Fibroblast of lung (primary cell): ENCODE data around the gene NUDCD2. TPM values are rescaled to one million over a fixed set of nuclear protein-coding genes. Genes with fewer than 3 reads are reported as not detected.
"Not testable (repeated sequence)": the region's sequence is repeated elsewhere in the genome, so short reads cannot be mapped to it uniquely, and the experiment has no call there.

Experiments
- DNase-seq, 2 donors: peaks; one replicate each; pipeline versions ENCODE4 v3.0.0 to v3.0.0-alpha.2; 2010; ENCODE audit warnings: low read depth in 2 of 2
- H2AFZ ChIP-seq: 2 replicates; pipeline ENCODE4 v1.5.1; 2012; ENCODE audit warnings: low read length, control low read depth, inconsistent platforms
- H3K27ac ChIP-seq: 2 replicates; pipeline ENCODE4 v1.5.1; 2011; ENCODE audit warnings: low read length, control low read depth; ENCODE audit not compliant: insufficient read depth
- H3K27me3 ChIP-seq: 2 replicates; pipeline ENCODE4 v1.5.1; 2011; ENCODE audit warnings: mild to moderate bottlenecking, low read length; ENCODE audit not compliant: control insufficient read depth, insufficient read depth
- H3K36me3 ChIP-seq: 2 replicates; pipeline ENCODE4 v1.5.1; 2011; ENCODE audit warnings: low read length; ENCODE audit not compliant: control insufficient read depth, insufficient read depth
- H3K4me1 ChIP-seq: 2 replicates; pipeline ENCODE4 v1.5.1; 2011; ENCODE audit warnings: low read length; ENCODE audit not compliant: control insufficient read depth, insufficient read depth; ENCODE audit errors: extremely low read depth
- H3K4me2 ChIP-seq: 2 replicates; pipeline ENCODE4 v1.5.1; 2011; ENCODE audit warnings: low read length, control low read depth; ENCODE audit not compliant: insufficient read depth; ENCODE audit errors: extremely low read depth
- H3K4me3 ChIP-seq, 4 experiments: fragments of 200-600 bp in 1 of 4; sonication (generic) in 1 of 4; replicated peaks in 1 of 4; 2 replicates each; pipeline ENCODE4 v1.5.1; 2011 to 2016; ENCODE audit warnings: low read length in 4 of 4, low read depth in 3 of 4, mild to moderate bottlenecking in 3 of 4, control low read depth in 2 of 4, inconsistent platforms in 1 of 4, mixed read lengths in 1 of 4; ENCODE audit not compliant: insufficient read depth in 1 of 4; ENCODE audit errors: control extremely low read depth in 1 of 4
- H3K79me2 ChIP-seq: 2 replicates; pipeline ENCODE4 v1.5.1; 2012; ENCODE audit warnings: mild to moderate bottlenecking, low read length, inconsistent platforms; ENCODE audit not compliant: control insufficient read depth, insufficient read depth
- H3K9ac ChIP-seq: 2 replicates; pipeline ENCODE4 v1.5.1; 2011; ENCODE audit warnings: mild to moderate bottlenecking, low read length, control low read depth; ENCODE audit not compliant: insufficient read depth
- H3K9me3 ChIP-seq: 2 replicates; pipeline ENCODE4 v1.5.1; 2012; ENCODE audit warnings: low read depth, low read length; ENCODE audit not compliant: control insufficient read depth, insufficient read depth
- H4K20me1 ChIP-seq: 2 replicates; pipeline ENCODE4 v1.5.1; 2011; ENCODE audit warnings: low read length; ENCODE audit not compliant: control insufficient read depth, insufficient read depth; ENCODE audit errors: extremely low read depth
- CTCF ChIP-seq, 2 donors: IDR thresholded peaks in 1 of 2; conservative IDR thresholded peaks in 1 of 2; 1 replicate in 1 of 2; 2 replicates in 1 of 2; pipeline ENCODE4 v1.5.1; 2011 to 2012; ENCODE audit warnings: low read length in 2 of 2, control low read depth in 1 of 2, inconsistent platforms in 1 of 2, low read depth in 1 of 2, mild to moderate bottlenecking in 1 of 2
- EZH2 ChIP-seq: IDR thresholded peaks from 2 replicates; pipeline ENCODE4 v1.5.1; 2012; ENCODE audit warnings: low read length, control low read depth, mild to moderate bottlenecking; ENCODE audit errors: missing control alignments
- polyA plus RNA-seq, 2 donors: library from polyadenylated mRNA; depleted of rRNA in 1 of 2; stranded (reverse) in 1 of 2; unstranded in 1 of 2; fragments of >200 nt; gene quantifications; 2 replicates each; pipeline ENCODE4 v1.2.1, GENCODE V29; 2011 to 2012; ENCODE audit warnings: missing spikeins in 1 of 2
- total RNA-seq: library from RNA; depleted of rRNA; stranded (reverse); fragments of >200 nt; gene quantifications from 2 replicates; pipeline ENCODE4 v1.2.1, GENCODE V29; 2014

The NUDCD2 gene
- total and polyA plus RNA-seq, 2 donors (not counting 1 experiment from before 2014, with no cell fraction given) = 5.9 to 7.4 TPM

- Histone ChIP-seq H3K4me3 (no peak overlapping the region), H3K4me2 (no peak overlapping the region), H3K36me3 (no peaks in the 10 kb centered on the region), H3K9ac (no peak overlapping the region), H3K27me3 (no peaks in the 10 kb centered on the region), H3K9me3 (no peaks in the 10 kb centered on the region), H3K27ac (no peak overlapping the region), H4K20me1 (no peaks in the 10 kb centered on the region), H3K79me2 (no peaks in the 10 kb centered on the region), H3K4me1 (no peaks in the 10 kb centered on the region), H2AFZ (no peak overlapping the region)
- no peak for DNase-seq
- no peak for TF ChIP-seq CTCF (conservative IDR thresholded peaks at IDR 0.05 in 1 of 2, IDR thresholded peaks at IDR 0.05 in 1 of 2; ENCODE audit: low read depth in 1 of 2, low read length in 2 of 2)
- no peak for TF ChIP-seq EZH2
Measured at GRCh38 chr5:163399923-163400322, 60.0 kb downstream of the NUDCD2 start.

- no peaks in the 10 kb centered on the region for H3K27me3 ChIP-seq
- H3K79me2 ChIP-seq = no peaks in the 10 kb centered on the region
- H3K36me3 ChIP-seq = no peaks in the 10 kb centered on the region
- no peak overlapping the region for H3K27ac ChIP-seq
- H3K4me1 ChIP-seq = no peaks in the 10 kb centered on the region
- H3K9me3 ChIP-seq = no peaks in the 10 kb centered on the region
- TF ChIP-seq EZH2 (no peak), CTCF (conservative IDR thresholded peaks at IDR 0.05 in 1 of 2, IDR thresholded peaks at IDR 0.05 in 1 of 2; ENCODE audit: low read depth in 1 of 2, low read length in 2 of 2) (no peak)
- no peak for DNase-seq
- H4K20me1 ChIP-seq = no peaks in the 10 kb centered on the region
- no peak overlapping the region for H3K4me2 ChIP-seq
- H2AFZ ChIP-seq = no peak overlapping the region
- H3K9ac ChIP-seq = no peak overlapping the region
- H3K4me3 ChIP-seq = no peak overlapping the region
Measured at GRCh38 chr5:163397354-163397753, 62.5 kb downstream of the NUDCD2 start.

DNA sequence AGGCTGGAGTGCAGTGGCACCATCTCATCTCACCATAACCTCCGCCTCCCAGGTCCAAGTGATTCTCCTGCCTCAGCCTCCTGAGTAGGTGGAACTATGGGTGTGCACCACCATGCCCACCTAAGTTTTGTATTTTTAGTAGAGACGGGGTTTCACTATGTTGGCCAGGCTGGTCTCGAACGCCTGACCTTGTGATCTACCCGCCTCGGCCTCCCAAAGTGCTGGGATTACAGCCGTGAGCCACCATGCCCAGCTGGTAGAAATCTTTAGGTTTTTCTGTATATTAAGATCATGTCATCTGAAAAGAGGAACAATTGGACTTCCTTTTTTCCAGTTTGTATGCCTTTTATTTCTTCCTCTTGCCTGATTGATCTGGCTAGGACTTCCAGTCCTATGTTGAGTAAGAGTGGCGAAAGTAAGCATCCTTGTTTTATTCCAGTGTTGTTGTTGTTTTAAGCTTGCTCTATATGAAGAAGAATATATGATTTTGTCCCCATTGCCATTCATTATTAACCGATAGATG lies 63.0 kb downstream of the NUDCD2 start:
- H3K79me2 ChIP-seq, H2AFZ ChIP-seq, H3K9ac ChIP-seq, H3K4me1 ChIP-seq, H3K27ac ChIP-seq, H3K9me3 ChIP-seq, DNase-seq, H3K36me3 ChIP-seq, H3K27me3 ChIP-seq, H4K20me1 ChIP-seq, H3K4me3 ChIP-seq, H3K4me2 ChIP-seq: not testable (repeated sequence)

Other genes starting within 250 kb of the NUDCD2 start
- gene CCNG1, start 22.5 kb downstream of the NUDCD2 start, total RNA-seq = 449 and 600 TPM in 2 replicates
- 173 and 210 TPM in 2 replicates for gene CCNG1, start 22.5 kb downstream of the NUDCD2 start, polyA plus RNA-seq
- gene HMMR, start 530 bp upstream of the NUDCD2 start, total RNA-seq = 1.3 and 19.7 TPM in 2 replicates
- gene HMMR, start 530 bp upstream of the NUDCD2 start, polyA plus RNA-seq = 5.6 and 25.1 TPM in 2 replicates
- 136 and 160 TPM in 2 replicates for gene MAT2B, start 45.5 kb upstream of the NUDCD2 start, total RNA-seq
- gene MAT2B, start 45.5 kb upstream of the NUDCD2 start, polyA plus RNA-seq = 93.6 and 116 TPM in 2 replicates